Thyroid gland (tissue), 4 donors: ENCODE results near the gene CCT3.

Source experiments
- POLR2A ChIP-seq, 2 donors: fragments of 450-650 bp; IDR thresholded peaks; one replicate each; pipeline ENCODE4 v1.6.1; 2017; ENCODE audit warnings: antibody characterized with exemption in 2 of 2, mild to moderate bottlenecking in 2 of 2, moderate library complexity in 1 of 2
- TF ChIP-seq, protein P1 (sequence below), 6 experiments: fragments of 200-600 bp in 3 of 6; fragments of 450-650 bp in 3 of 6; sonication (generic) in 3 of 6; IDR thresholded peaks; one replicate each; pipeline ENCODE4 v1.5.1; 2016 to 2019; ENCODE audit warnings: antibody characterized with exemption in 6 of 6, mild to moderate bottlenecking in 2 of 6, inconsistent platforms in 1 of 6, moderate library complexity in 1 of 6

DNA sequence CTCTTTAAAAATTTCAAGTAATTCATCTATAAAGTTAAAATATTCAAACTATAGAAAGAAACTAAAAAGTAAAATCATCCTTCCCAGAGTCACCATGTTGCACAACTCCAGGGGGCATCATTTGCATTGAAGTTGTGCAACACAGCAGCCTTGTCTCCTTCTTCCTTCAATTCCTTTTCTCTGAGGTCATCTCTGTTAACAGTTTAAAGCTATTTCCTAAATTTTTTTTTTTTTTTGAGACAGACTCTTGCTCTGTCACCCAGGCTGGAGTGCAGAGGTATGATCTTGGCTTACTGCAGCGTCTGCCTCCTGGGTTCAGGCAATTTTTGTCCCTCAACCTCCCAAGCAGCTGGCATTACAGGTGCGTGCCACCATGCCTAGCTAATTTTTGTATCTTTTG, 38.1 kb upstream of the CCT3 start:
- TF ChIP-seq, protein P1, sequence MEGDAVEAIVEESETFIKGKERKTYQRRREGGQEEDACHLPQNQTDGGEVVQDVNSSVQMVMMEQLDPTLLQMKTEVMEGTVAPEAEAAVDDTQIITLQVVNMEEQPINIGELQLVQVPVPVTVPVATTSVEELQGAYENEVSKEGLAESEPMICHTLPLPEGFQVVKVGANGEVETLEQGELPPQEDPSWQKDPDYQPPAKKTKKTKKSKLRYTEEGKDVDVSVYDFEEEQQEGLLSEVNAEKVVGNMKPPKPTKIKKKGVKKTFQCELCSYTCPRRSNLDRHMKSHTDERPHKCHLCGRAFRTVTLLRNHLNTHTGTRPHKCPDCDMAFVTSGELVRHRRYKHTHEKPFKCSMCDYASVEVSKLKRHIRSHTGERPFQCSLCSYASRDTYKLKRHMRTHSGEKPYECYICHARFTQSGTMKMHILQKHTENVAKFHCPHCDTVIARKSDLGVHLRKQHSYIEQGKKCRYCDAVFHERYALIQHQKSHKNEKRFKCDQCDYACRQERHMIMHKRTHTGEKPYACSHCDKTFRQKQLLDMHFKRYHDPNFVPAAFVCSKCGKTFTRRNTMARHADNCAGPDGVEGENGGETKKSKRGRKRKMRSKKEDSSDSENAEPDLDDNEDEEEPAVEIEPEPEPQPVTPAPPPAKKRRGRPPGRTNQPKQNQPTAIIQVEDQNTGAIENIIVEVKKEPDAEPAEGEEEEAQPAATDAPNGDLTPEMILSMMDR (IDR thresholded peaks at IDR 0.05) = no peak
- no peak for TF ChIP-seq POLR2A (IDR thresholded peaks at IDR 0.05)
